ENCODE measurements around the gene GNAT1. TPM values are rescaled to one million over a fixed set of nuclear protein-coding genes. Genes with fewer than 3 reads are reported as not detected.

The GNAT1 gene
- polyA plus RNA-seq, 1 donor from 2014 or later = not detected

- no peak for TF ChIP-seq EP300 (conservative IDR thresholded peaks at IDR 0.05; ENCODE audit: poor library complexity, severe bottlenecking)
- no peak for TF ChIP-seq MXI1 (conservative IDR thresholded peaks at IDR 0.05; ENCODE audit: poor library complexity, severe bottlenecking)
- TF ChIP-seq TAF1 (IDR thresholded peaks at IDR 0.05; ENCODE audit: low read depth) = no peak
- TF ChIP-seq RAD21 (conservative IDR thresholded peaks at IDR 0.05) = no peak
- TF ChIP-seq, protein P1, sequence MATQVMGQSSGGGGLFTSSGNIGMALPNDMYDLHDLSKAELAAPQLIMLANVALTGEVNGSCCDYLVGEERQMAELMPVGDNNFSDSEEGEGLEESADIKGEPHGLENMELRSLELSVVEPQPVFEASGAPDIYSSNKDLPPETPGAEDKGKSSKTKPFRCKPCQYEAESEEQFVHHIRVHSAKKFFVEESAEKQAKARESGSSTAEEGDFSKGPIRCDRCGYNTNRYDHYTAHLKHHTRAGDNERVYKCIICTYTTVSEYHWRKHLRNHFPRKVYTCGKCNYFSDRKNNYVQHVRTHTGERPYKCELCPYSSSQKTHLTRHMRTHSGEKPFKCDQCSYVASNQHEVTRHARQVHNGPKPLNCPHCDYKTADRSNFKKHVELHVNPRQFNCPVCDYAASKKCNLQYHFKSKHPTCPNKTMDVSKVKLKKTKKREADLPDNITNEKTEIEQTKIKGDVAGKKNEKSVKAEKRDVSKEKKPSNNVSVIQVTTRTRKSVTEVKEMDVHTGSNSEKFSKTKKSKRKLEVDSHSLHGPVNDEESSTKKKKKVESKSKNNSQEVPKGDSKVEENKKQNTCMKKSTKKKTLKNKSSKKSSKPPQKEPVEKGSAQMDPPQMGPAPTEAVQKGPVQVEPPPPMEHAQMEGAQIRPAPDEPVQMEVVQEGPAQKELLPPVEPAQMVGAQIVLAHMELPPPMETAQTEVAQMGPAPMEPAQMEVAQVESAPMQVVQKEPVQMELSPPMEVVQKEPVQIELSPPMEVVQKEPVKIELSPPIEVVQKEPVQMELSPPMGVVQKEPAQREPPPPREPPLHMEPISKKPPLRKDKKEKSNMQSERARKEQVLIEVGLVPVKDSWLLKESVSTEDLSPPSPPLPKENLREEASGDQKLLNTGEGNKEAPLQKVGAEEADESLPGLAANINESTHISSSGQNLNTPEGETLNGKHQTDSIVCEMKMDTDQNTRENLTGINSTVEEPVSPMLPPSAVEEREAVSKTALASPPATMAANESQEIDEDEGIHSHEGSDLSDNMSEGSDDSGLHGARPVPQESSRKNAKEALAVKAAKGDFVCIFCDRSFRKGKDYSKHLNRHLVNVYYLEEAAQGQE (IDR thresholded peaks at IDR 0.05; ENCODE audit: borderline replicate concordance) = no peak
- no peak for TF ChIP-seq CTCF (IDR thresholded peaks at IDR 0.05; ENCODE audit: poor library complexity, severe bottlenecking)
- peaks cover 6% of the 10 kb centered on the region for H3K36me3 ChIP-seq (ENCODE audit: insufficient read depth, low read length)
- no peak overlapping the region for H2AFZ ChIP-seq (ENCODE audit: low read depth, low read length)
- no peaks in the 10 kb centered on the region for H3K79me2 ChIP-seq (replicated peaks; ENCODE audit: insufficient read depth, low read length)
- no peaks in the 10 kb centered on the region for H4K20me1 ChIP-seq (ENCODE audit: insufficient read depth)
- H3K27me3 ChIP-seq (ENCODE audit: insufficient read depth, low read depth, low read length) = no peaks in the 10 kb centered on the region
- no peaks in the 10 kb centered on the region for H3K9me3 ChIP-seq (ENCODE audit: low read length)
- H3K4me2 ChIP-seq (ENCODE audit: low read length) = no peak overlapping the region
- no peak overlapping the region for H3K9ac ChIP-seq (ENCODE audit: low read length)
- no peak overlapping the region for H3K4me3 ChIP-seq (ENCODE audit: low read length)
- no peak overlapping the region for H3K27ac ChIP-seq (ENCODE audit: low read length)
- H3K9me2 ChIP-seq (ENCODE audit: insufficient read depth, low read length) = no peaks in the 10 kb centered on the region
- H3F3A ChIP-seq (ENCODE audit: insufficient read depth, low read length, poor library complexity, severe bottlenecking) = no peaks in the 10 kb centered on the region
Measured at GRCh38 chr3:50183755-50184154, 7.7 kb upstream of the GNAT1 start.

- Histone ChIP-seq H3K79me2 (replicated peaks; ENCODE audit: insufficient read depth, low read length) (no peaks in the 10 kb centered on the region), H4K20me1 (ENCODE audit: insufficient read depth) (no peaks in the 10 kb centered on the region), H3K9me2 (ENCODE audit: insufficient read depth, low read length) (no peaks in the 10 kb centered on the region), H3K27ac (ENCODE audit: low read length) (no peak overlapping the region), H3K9me3 (ENCODE audit: low read length) (no peaks in the 10 kb centered on the region), H3F3A (ENCODE audit: insufficient read depth, low read length, poor library complexity, severe bottlenecking) (no peaks in the 10 kb centered on the region), H3K36me3 (ENCODE audit: insufficient read depth, low read length) (peaks cover 6% of the 10 kb centered on the region), H2AFZ (ENCODE audit: low read depth, low read length) (no peak overlapping the region), H3K27me3 (ENCODE audit: insufficient read depth, low read depth, low read length) (no peaks in the 10 kb centered on the region), H3K9ac (ENCODE audit: low read length) (no peak overlapping the region), H3K4me3 (ENCODE audit: low read length) (no peak overlapping the region), H3K4me2 (ENCODE audit: low read length) (no peak overlapping the region)
- no peak for TF ChIP-seq MXI1 (conservative IDR thresholded peaks at IDR 0.05; ENCODE audit: poor library complexity, severe bottlenecking)
- no peak for TF ChIP-seq SMC3 (conservative IDR thresholded peaks at IDR 0.05; ENCODE audit: poor library complexity)
- TF ChIP-seq RAD21 (conservative IDR thresholded peaks at IDR 0.05) = no peak
- TF ChIP-seq, protein P1 (IDR thresholded peaks at IDR 0.05; ENCODE audit: borderline replicate concordance) = no peak
- no peak for TF ChIP-seq EP300 (conservative IDR thresholded peaks at IDR 0.05; ENCODE audit: poor library complexity, severe bottlenecking)
- TF ChIP-seq POLR2AphosphoS5 (IDR thresholded peaks at IDR 0.05) = no peak
- no peak for TF ChIP-seq CTCF (IDR thresholded peaks at IDR 0.05; ENCODE audit: poor library complexity, severe bottlenecking)
- no peak for TF ChIP-seq EZH2 (IDR thresholded peaks at IDR 0.05; ENCODE audit: borderline replicate concordance, insufficient read depth, low read length, poor library complexity, severe bottlenecking)
- no peak for TF ChIP-seq TAF1 (IDR thresholded peaks at IDR 0.05; ENCODE audit: low read depth)
Measured at GRCh38 chr3:50184242-50184978, 7.0 kb upstream of the GNAT1 start.
